Caco-2 (cell line): ENCODE data around the gene MED10. TPM values are rescaled to one million over a fixed set of nuclear protein-coding genes. Genes with fewer than 3 reads are reported as not detected.

Source experiments
- BruUV-seq: library from RNA; stranded (reverse); fragments of 400-500 nt; replicated peaks from 2 replicates; lab custom pipeline; 2021; lab: Mats Ljungman, UMichigan
- CTCF ChIA-PET: fragments of 300-600 bp; sonication (Branson Sonifier 250); formaldehyde crosslinking; loops from one replicate; lab custom pipeline; 2022; ENCODE audit warnings: antibody characterized with exemption; lab: Charles Lee
- POLR2A ChIA-PET: fragments of 300-600 bp; sonication (Branson Sonifier 250); formaldehyde crosslinking; loops from one replicate; lab custom pipeline; 2022; ENCODE audit warnings: antibody characterized with exemption; lab: Charles Lee
- DNase-seq, 2 experiments: peaks; one replicate each; pipeline versions ENCODE4 v3.0.0 to v3.0.0-alpha.2; 2020 to 2022
- H3K27me3 ChIP-seq: replicated peaks from 2 replicates; pipeline ENCODE4 v1.6.0; 2011; ENCODE audit warnings: low read length; ENCODE audit not compliant: control insufficient read depth, insufficient read depth
- H3K36me3 ChIP-seq: 2 replicates; pipeline ENCODE4 v1.5.1; 2011; ENCODE audit warnings: low read length; ENCODE audit not compliant: control insufficient read depth, insufficient read depth
- H3K4me1 ChIP-seq: fragments of 250-450 bp; sonication (Bioruptor Pico); 2 replicates; pipeline ENCODE4 v1.5.1; 2020; ENCODE audit warnings: mild to moderate bottlenecking
- H3K4me3 ChIP-seq: 2 replicates; pipeline ENCODE4 v1.5.1; 2011; ENCODE audit warnings: low read depth, mild to moderate bottlenecking, control low read depth, low read length
- H3K9me3 ChIP-seq: fragments of 250-450 bp; sonication (Bioruptor Pico); 2 replicates; pipeline ENCODE4 v1.5.1; 2020; ENCODE audit warnings: mild to moderate bottlenecking, moderate library complexity
- H3K27ac Mint-ChIP-seq: one replicate; pipeline ENCODE4 v1.8.0; 2022; ENCODE audit warnings: mixed read lengths; ENCODE audit not compliant: unreplicated experiment
- H3K27me3 Mint-ChIP-seq: one replicate; pipeline ENCODE4 v1.8.0; 2022; ENCODE audit warnings: mixed read lengths; ENCODE audit not compliant: insufficient read depth, unreplicated experiment
- H3K36me3 Mint-ChIP-seq: one replicate; pipeline ENCODE4 v1.8.0; 2022; ENCODE audit warnings: mild to moderate bottlenecking, mixed read lengths; ENCODE audit not compliant: insufficient read depth, unreplicated experiment
- H3K4me1 Mint-ChIP-seq: one replicate; pipeline ENCODE4 v1.8.0; 2022; ENCODE audit warnings: low read depth, mixed read lengths; ENCODE audit not compliant: unreplicated experiment
- H3K4me3 Mint-ChIP-seq: one replicate; pipeline ENCODE4 v1.8.0; 2022; ENCODE audit warnings: mild to moderate bottlenecking, moderate library complexity, mixed read lengths; ENCODE audit not compliant: unreplicated experiment
- H3K9me3 Mint-ChIP-seq: one replicate; pipeline ENCODE4 v1.8.0; 2022; ENCODE audit warnings: mixed read lengths; ENCODE audit not compliant: unreplicated experiment
- intact Hi-C: fragments of 100-400 bp; cut with micrococcal nuclease; formaldehyde crosslinking; loops from one replicate; pipeline ENCODE4 v1.10.0; 2022; ENCODE audit not compliant: unreplicated experiment
- total RNA-seq: library from RNA; stranded (reverse); gene quantifications from 2 replicates; pipeline ENCODE4 v1.2.3, GENCODE V29; 2022
- TF ChIP-seq, protein P1 (sequence below), 2 experiments: fragments of 200-600 bp in 1 of 2; IDR thresholded peaks; 1 replicate in 1 of 2; 2 replicates in 1 of 2; pipeline versions ENCODE4 v1.5.1 to v1.8.0; 2011 to 2022; ENCODE audit warnings: antibody characterized with exemption in 1 of 2, control low read depth in 1 of 2, inconsistent platforms in 1 of 2, low read depth in 1 of 2, low read length in 1 of 2, mild to moderate bottlenecking in 1 of 2, moderate library complexity in 1 of 2; ENCODE audit not compliant: insufficient read depth in 1 of 2, severe bottlenecking in 1 of 2, unreplicated experiment in 1 of 2

MED10 gene
- total RNA-seq, 1 experiment from 2014 or later, result 50.6 TPM

DNA sequence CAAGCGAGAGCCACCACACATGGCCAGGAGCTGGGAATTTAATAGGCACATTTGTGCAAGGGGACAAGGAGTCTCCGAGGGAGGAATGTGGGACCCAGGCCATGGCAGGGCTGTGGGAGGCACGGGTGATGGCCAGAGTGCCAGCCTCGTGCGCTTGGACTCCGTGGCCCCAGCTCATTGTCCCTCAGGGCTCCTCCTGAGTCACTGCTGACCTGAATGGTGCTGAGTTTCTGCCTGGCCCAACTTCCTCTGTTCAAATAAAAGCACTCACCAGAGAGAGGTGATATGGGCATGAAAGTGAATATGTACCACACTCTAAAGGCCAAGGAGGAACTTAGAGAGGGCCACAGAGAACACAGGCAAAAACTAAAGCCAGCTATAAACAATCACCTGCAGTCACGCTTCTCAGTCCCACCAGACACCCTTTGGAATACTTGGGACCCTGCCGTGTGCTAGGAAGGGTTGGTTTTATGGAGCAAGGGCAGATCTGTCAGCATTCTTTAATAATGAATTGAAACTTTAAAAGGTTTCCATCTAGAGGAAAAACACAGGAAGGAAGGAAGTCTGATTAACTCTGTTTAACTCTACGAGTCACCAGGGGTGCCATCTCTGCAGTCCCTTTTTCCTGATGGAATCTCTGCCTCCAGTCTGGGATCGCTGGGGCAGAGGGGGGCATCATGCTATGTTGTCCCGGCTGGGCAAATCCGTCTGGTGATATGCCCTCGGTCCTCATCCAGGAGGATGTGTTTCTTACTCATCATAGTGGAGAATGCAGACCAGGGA lies 45.2 kb upstream of the MED10 start:
- no peaks in the 10 kb centered on the region for H3K9me3 ChIP-seq
- Mint-ChIP-seq H3K27me3 (peaks cover 22% of the 10 kb centered on the region), H3K4me3 (no peak overlapping the region), H3K27ac (no peak overlapping the region), H3K36me3 (no peaks in the 10 kb centered on the region), H3K4me1 (no peaks in the 10 kb centered on the region), H3K9me3 (peaks cover 9% of the 10 kb centered on the region)
- TF ChIP-seq, protein P1, sequence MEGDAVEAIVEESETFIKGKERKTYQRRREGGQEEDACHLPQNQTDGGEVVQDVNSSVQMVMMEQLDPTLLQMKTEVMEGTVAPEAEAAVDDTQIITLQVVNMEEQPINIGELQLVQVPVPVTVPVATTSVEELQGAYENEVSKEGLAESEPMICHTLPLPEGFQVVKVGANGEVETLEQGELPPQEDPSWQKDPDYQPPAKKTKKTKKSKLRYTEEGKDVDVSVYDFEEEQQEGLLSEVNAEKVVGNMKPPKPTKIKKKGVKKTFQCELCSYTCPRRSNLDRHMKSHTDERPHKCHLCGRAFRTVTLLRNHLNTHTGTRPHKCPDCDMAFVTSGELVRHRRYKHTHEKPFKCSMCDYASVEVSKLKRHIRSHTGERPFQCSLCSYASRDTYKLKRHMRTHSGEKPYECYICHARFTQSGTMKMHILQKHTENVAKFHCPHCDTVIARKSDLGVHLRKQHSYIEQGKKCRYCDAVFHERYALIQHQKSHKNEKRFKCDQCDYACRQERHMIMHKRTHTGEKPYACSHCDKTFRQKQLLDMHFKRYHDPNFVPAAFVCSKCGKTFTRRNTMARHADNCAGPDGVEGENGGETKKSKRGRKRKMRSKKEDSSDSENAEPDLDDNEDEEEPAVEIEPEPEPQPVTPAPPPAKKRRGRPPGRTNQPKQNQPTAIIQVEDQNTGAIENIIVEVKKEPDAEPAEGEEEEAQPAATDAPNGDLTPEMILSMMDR (IDR thresholded peaks at IDR 0.05; ENCODE audit: insufficient read depth in 1 of 2, low read depth in 1 of 2, low read length in 1 of 2, severe bottlenecking in 1 of 2, unreplicated experiment in 1 of 2), result no peak
- H3K27me3 ChIP-seq, result no peaks in the 10 kb centered on the region
- no peaks in the 10 kb centered on the region for H3K36me3 ChIP-seq
- no peak overlapping the region for H3K4me3 ChIP-seq
- intact Hi-C loops, result no loop called here
- DNase-seq, result no peak
- CTCF ChIA-PET, result no interaction called here
- H3K4me1 ChIP-seq, result peaks cover 4% of the 10 kb centered on the region; the same call in 1 of the 2 replicates
- no TSS peak for BruUV-seq
- POLR2A ChIA-PET, result no interaction called here

GRCh38 chr5:6419340-6419852 lies 41.0 kb upstream of the MED10 start:
- POLR2A ChIA-PET, result no interaction called here
- intact Hi-C loops, result no loop called here
- Histone ChIP-seq H3K27me3 (no peaks in the 10 kb centered on the region), H3K36me3 (no peaks in the 10 kb centered on the region), H3K9me3 (no peaks in the 10 kb centered on the region), H3K4me3 (no peak overlapping the region), H3K4me1 (no peaks in the 10 kb centered on the region)
- CTCF ChIA-PET, result no interaction called here
- no TSS peak for BruUV-seq
- Mint-ChIP-seq H3K36me3 (no peaks in the 10 kb centered on the region), H3K27me3 (peaks cover 19% of the 10 kb centered on the region), H3K4me3 (no peak overlapping the region), H3K9me3 (no peaks in the 10 kb centered on the region), H3K4me1 (no peaks in the 10 kb centered on the region), H3K27ac (no peak overlapping the region)
- DNase-seq, result no peak
- TF ChIP-seq, protein P1 (IDR thresholded peaks at IDR 0.05; ENCODE audit: insufficient read depth in 1 of 2, low read depth in 1 of 2, low read length in 1 of 2, severe bottlenecking in 1 of 2, unreplicated experiment in 1 of 2), result no peak

DNA sequence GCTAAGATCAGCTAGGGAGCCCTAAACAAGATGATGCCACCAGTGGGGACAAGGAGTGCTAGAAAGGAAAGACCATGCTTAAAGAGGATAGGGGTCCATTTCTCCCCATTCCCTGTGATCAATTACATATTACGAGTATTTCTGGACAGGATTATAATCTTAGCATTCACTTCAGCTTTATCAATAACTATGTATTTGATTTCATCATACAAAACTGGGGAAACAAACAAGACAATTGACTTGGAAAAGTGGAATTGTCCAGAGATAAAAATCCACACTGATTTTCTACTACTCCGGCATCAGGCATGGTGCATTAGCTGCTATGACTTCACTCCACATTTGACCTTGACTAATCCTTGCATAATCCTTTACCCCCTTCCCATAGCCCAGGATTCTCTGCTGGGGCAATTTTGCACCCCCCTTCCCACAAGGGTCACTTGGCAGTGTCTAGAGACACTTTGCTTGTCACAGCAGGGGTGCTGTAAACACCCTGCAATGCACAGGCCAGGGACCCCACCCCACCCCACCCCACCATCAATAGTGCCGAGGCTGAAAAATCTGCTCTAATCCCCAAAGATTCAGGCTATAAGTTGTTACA lies 40.4 kb upstream of the MED10 start:
- no peaks in the 10 kb centered on the region for H3K9me3 ChIP-seq
- TF ChIP-seq, protein P1 (IDR thresholded peaks at IDR 0.05; ENCODE audit: insufficient read depth in 1 of 2, low read depth in 1 of 2, low read length in 1 of 2, severe bottlenecking in 1 of 2, unreplicated experiment in 1 of 2), result no peak
- no peak for DNase-seq
- no TSS peak for BruUV-seq
- H3K36me3 ChIP-seq, result no peaks in the 10 kb centered on the region
- Mint-ChIP-seq H3K27ac (no peak overlapping the region), H3K27me3 (peaks cover 19% of the 10 kb centered on the region), H3K4me3 (no peak overlapping the region), H3K4me1 (no peaks in the 10 kb centered on the region), H3K9me3 (no peaks in the 10 kb centered on the region), H3K36me3 (no peaks in the 10 kb centered on the region)
- H3K4me3 ChIP-seq, result no peak overlapping the region
- H3K4me1 ChIP-seq, result no peaks in the 10 kb centered on the region
- POLR2A ChIA-PET, result no interaction called here
- intact Hi-C loops, result no loop called here
- CTCF ChIA-PET, result no interaction called here
- no peaks in the 10 kb centered on the region for H3K27me3 ChIP-seq
